Sigmoid colon (tissue), 4 donors: Measurements from ENCODE around the gene GNAT1.

ENCODE experiments used
- CTCF ChIP-seq, 4 experiments: fragments of 450-650 bp in 3 of 4; fragments of 200-600 bp in 1 of 4; IDR thresholded peaks; one replicate each; pipeline ENCODE4 v1.5.1; 2016 to 2019; ENCODE audit warnings: antibody characterized with exemption in 4 of 4, mild to moderate bottlenecking in 3 of 4, moderate library complexity in 2 of 4
- POLR2AphosphoS5 ChIP-seq, 4 donors: sonication (generic); formaldehyde crosslinking; IDR thresholded peaks; one replicate each; pipeline ENCODE4 v1.6.1; 2017; ENCODE audit warnings: antibody characterized with exemption in 4 of 4

- no peak for TF ChIP-seq POLR2AphosphoS5 (IDR thresholded peaks at IDR 0.05)
- no peak for TF ChIP-seq CTCF (IDR thresholded peaks at IDR 0.05)
Measured at GRCh38 chr3:50194903-50195500, 3.6 kb downstream of the GNAT1 start.
